ENCODE measurements around the gene ANKRD27.
"Not testable (repeated sequence)": the region's sequence is repeated elsewhere in the genome, so short reads cannot be mapped to it uniquely, and the experiment has no call there.

ANKRD27 gene

DNA sequence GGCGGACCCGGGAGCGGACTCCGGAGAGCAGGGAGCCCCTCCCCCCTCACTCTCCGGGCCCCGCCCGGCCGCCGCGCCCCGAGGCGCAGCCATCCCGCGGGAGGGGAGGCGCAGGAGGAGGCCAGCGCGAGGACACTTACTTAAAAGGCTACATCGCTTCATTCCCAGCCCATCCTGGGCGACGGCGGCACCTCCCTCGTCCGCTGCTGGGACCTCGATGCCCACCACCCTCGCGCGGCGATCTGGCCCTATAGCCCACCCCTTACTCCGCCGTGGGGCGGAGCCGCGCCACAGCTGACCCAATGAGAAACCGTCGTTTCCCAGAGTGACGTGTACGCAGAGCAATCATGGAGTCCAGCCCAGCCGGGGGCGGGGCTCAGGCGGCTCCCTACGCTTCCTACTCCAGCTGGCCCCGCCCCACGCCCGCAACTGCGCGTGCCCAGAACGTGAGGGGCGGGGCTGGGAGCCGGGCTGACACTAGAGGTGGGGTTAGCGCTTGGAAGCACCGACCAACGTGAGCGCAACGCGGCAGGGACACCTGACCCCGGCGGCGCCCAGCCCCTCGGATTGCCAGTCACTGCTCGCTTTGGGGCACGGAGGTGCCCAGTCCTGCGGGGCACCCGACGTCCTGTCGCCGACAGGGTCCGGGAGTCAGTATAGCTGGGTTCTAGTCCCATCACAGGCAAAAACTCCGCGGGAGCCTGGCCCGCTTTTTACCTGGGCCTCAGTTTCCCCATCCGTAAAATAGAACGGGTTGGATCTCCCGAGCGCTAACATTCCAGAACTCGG lies at the start of gene ANKRD27:
Gene ANKRD27 (minus strand): TSS at position 250 of the 789 bp plus-strand sequence. CDS start 16,165 bp downstream, outside the sequence.
- peak; percentile 99 for DNase-seq (ENCODE audit: low read depth, low spot score)

DNA sequence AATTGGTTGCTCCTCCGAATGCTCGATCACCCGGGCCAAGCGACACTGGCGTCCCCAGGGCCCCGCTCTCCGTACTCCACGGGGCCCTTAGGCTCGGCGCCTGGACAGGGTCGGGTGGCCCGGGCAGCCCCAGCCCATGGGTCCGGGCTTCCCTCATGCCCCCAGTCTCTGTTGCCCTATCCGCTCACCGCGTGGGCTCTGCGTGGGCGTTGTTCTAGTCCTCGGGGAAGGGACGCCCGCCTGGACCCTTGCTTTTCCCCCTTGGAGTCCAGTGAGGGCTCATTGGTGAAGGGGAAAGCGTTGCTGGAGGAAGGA lies 45.9 kb upstream of the ANKRD27 start:
- DNase-seq (ENCODE audit: low read depth, low spot score) = no peak

- DNase-seq (ENCODE audit: low read depth, low spot score) = no peak
Measured at GRCh38 chr19:32720216-32720935, 45.4 kb upstream of the ANKRD27 start.

GRCh38 chr19:32719611-32720059 lies 44.7 kb upstream of the ANKRD27 start, which contains the start of gene TDRD12:
Gene TDRD12 (plus strand): TSS chr19:32719767. CDS start chr19:32720073, 306 bp downstream.
- DNase-seq (ENCODE audit: low read depth, low spot score) = peak; percentile 27

- DNase-seq (ENCODE audit: low read depth, low spot score) = peak; percentile 28
Measured at GRCh38 chr19:32718286-32718685, 43.3 kb upstream of the ANKRD27 start.

- no peak for DNase-seq (ENCODE audit: low read depth, low spot score)
Measured at GRCh38 chr19:32717496-32717895, 42.5 kb upstream of the ANKRD27 start.

DNA sequence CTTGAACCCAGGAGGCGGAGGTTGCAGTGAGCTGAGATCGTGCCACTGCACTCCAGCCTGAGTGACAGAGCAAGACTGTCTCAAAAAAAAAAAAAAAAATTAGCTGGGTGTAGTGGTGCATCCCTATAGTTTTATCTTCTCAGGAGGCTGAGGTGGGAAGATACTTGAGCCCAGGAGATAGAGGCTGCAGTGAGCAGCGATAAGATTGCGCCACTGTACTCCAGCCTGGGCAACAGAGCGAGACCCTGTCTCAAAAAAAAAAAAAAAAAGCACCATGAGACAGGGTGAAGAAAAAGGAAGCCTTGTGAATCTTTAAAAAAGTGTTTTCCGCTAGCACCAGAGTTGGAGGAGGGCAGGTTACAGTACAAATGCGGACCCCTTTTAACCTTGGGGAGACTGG lies 41.2 kb upstream of the ANKRD27 start:
- not testable (repeated sequence) for DNase-seq (ENCODE audit: low read depth, low spot score)

DNA sequence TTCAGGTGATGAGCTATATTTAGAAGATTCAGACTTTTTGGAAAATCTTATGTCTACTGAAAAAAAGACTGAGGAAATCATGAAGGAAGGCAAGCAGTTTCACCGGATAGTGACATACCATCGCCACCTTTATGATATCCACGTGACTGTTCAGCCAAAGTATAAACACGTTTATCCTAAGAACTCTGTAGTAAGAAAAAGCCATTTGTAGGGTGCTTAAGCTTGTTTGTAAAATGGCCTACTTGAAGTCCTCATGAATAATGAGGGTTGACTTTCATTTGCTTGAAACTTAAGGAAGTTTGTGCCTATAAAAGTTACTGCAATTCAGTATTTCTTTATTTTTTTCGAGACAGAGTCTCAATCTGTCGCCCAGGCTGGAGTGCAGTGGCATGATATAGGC lies 36.8 kb upstream of the ANKRD27 start:
- DNase-seq (ENCODE audit: low read depth, low spot score) = no peak

- no peak for DNase-seq (ENCODE audit: low read depth, low spot score)
Measured at GRCh38 chr19:32709032-32709431, 34.1 kb upstream of the ANKRD27 start.

DNA sequence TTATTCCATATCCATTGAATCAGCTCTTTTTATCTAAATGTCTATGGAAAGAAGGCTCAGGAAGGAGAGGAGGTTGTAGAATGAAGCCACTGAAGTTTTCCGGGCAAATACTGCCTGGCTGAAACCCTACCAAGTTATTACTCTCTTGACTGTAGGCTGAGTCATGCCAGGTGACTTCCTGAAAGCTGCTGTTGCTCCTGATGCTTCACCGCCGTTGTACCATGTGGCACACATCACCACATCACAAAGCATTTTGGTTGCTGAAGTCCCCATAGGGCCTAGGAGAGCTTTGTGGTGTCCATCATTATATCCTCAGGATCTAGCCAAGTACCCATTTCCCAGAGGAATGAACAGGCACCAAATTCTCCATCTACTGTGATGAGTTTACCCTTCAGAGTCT lies 33.5 kb upstream of the ANKRD27 start:
- no peak for DNase-seq (ENCODE audit: low read depth, low spot score)

- not testable (repeated sequence) for DNase-seq (ENCODE audit: low read depth, low spot score)
Measured at GRCh38 chr19:32704006-32704405, 29.0 kb upstream of the ANKRD27 start.

GRCh38 chr19:32702010-32702409 lies 27.0 kb upstream of the ANKRD27 start:
- no peak for DNase-seq (ENCODE audit: low read depth, low spot score)

GRCh38 chr19:32700129-32700528 lies 25.1 kb upstream of the ANKRD27 start:
- not testable (repeated sequence) for DNase-seq (ENCODE audit: low read depth, low spot score)

DNA sequence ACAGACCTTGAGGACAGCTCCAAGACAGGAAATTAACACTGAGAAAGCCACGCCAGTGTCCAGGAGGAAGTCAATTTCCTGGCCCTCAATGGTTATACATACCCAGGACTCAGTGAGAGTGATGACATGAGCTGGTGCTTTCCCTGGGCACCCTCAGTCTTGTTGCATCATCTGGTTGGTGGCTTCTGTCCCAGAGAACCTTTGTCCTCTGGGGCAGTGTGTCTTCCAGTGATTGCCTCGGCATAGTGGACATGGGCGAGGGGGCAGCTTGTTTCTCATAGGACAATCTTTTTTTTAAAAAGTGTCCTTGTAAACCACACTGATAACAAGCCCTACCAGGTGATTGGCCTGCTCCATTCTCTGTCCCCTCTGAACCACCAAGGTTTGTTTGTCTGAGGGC lies 21.8 kb upstream of the ANKRD27 start:
- DNase-seq (ENCODE audit: low read depth, low spot score) = not testable (repeated sequence)

DNA sequence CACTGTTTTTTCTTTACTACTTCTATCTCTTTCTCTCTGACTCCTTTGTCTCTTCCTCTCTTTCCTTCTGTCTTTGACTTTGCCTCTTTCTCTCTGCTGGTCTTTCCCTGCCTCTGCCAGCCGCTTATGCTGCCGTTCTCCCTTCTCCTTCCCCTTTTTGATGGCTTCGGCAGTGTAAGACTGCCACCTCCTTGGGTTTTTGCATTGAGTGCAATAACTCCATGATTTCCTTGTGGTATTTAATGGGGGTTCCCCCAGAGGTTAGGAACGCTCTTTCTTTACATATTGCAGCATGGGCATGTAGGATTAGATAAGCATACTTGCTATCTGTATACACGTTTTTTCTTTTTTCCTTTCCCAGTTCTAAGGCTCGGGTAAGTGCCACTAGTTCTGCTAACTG lies 20.5 kb upstream of the ANKRD27 start:
- DNase-seq (ENCODE audit: low read depth, low spot score) = not testable (repeated sequence)

GRCh38 chr19:32694851-32695250 lies 19.9 kb upstream of the ANKRD27 start:
- DNase-seq (ENCODE audit: low read depth, low spot score) = not testable (repeated sequence)

DNA sequence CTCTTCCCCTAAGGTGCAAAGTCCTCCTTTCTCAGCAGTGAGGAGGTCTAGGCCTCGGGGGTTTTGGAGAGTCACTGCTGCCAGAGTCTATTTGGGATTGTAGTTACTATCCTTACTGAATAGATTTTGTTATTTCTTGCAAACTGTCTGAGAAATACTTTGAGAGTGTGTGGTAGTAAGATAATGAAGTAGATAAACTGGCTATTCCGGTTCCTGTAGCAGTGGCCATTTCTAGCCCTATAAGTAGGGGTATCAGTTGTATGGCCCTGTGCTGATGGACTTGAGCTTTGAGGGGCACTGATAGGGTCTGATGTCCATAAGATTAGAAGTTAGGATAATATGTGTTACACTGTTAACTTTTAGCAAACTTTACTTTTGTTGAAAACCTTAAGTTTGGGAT lies 19.3 kb upstream of the ANKRD27 start:
- not testable (repeated sequence) for DNase-seq (ENCODE audit: low read depth, low spot score)

DNA sequence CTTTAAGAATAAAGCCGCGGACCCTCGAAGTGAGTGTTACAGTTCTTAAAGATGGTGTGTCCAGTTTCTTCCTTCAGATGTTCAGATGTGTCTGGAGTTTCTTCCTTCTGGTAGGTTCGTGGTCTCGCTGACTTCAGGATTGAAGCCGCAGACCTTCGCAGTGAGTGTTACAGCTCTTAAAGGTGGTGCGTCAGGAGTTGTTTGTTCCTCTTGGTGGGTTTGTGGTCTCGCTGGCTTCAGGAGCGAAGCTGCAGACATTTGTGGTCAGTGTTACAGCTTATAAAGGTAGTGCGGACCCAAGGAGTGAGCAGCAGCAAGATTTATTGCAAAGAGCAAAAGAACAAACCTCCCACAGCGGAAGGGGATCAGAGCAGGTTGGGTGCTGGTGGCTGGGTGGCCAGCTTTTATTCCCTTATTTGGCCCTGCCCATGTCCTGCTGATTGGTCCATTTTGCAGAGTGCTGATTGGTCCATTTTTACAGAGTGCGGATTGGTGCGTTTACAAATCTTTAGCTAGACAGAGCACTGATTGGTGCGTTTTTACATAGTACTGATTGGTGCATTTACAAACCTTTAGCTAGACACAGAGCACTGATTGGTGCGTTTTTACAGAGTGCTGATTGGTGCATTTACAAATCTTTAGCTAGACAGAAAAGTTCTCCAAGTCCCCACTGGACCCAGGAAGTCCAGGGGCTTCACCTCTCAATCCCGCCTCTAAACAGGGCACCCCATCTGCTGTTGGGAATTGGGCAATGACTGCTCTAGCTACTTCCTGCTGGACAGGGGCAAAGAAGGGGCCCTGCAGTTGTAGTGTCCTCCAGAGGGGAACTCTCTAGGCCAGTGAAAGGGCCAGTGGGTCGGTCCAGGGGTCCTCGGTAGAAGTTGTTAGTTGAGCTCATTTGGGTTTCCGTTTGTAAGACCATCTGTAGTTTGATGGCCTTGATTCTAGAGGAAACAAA lies 18.4 kb upstream of the ANKRD27 start:
- not testable (repeated sequence) for DNase-seq (ENCODE audit: low read depth, low spot score)

- no peak for DNase-seq (ENCODE audit: low read depth, low spot score)
Measured at GRCh38 chr19:32692727-32693061, 17.7 kb upstream of the ANKRD27 start.

DNA sequence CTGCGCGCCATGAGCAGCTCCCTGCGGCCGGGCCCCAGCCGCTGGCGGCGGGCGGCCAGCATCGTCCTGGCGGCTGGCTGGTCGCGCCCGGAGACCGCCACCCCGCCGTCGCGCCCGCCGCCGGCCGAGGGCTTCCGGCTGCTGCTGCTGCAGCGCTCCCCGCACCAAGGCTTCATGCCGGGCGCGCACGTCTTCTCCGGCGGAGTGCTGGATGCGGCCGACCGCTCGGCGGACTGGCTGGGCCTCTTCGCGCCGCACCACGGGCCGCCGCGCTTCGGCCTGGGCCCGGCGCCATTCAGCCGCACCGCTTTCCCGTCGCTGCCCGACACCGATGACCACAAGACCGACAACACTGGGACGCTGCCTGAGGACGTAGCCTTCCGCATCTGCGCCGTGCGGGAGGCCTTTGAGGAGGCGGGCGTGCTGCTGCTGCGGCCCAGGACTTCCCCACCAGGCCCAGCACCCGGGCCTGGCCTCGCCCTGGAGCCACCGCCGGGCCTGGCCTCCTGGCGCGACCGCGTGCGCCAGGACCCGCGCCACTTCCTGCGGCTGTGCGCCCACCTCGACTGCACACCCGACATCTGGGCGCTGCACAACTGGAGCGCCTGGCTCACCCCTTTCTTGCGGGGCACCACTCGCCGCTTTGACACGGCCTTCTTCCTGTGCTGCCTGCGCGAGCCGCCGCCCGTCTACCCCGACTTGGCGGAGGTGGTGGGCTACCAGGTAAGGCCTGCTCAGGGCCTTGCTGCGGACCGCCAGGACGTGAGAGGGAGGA lies 17.2 kb upstream of the ANKRD27 start:
- peak; percentile 72 for DNase-seq (ENCODE audit: low read depth, low spot score)

Measured in ELF-1 (cell line).